ENCODE data around the gene POFUT2.

POFUT2 gene

DNA sequence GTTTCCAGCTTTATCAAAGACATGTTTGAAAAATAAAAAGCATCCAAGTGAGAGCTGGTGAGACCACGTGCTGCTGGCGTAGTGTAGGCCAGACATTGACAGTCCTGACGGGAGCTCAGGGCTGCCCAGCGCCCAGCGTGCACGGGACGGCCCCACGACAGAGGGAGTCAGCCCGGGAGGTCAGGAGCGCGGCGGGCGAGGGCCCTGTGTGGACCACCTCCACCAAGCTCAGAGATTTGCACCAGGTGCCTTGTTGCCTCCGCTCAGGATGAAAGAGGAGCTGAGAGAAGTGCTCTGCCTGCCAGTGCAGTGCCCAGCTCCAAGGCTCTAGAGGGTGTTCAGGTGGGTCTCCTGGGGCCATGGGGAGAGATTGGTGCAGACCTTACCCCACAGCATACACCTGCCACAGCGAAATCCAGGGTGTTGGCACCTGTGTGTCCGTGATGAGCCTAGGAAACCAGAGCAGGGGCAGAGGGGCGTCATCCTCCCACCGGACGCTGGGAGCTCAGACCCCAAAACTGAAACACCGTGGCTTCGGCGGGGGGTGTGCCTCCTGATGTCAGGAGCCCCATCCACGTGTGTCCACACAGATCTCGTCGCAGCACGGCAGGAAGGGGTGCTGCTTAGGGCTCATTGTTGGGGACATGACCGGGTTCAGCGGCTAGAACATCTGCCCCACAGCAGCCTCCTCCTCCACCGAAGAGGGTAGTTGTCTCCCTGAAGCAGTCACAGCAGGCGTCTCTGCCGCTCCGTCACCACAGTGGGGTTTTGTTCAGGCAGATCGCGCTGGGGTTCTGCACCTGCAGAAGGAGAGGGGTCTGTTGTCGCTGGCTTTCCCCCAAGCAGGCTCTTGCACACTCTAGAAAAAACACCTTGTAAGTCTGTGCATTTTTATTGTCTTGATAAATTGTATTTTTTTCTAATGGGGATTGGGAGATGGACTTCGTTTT is 64.2 kb downstream of the POFUT2 start:
- DNase-seq (ENCODE audit: low spot score): no peak

DNA sequence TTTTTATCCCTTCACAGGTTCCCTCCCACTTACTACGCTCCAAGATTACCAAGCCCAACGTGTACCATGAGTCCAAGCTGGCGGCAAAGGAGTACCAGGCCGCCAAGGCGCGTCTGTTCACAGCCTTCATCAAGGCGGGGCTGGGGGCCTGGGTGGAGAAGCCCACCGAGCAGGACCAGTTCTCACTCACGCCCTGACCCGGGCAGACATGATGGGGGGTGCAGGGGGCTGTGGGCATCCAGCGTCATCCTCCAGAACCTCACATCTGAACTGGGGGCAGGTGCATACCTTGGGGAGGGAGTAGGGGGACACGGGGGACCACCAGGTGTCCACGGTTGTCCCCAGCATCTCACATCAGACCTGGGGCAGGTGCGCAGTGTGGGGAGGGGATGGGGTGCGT is 65.7 kb downstream of the POFUT2 start:
- no peak for DNase-seq (ENCODE audit: low spot score)

DNA sequence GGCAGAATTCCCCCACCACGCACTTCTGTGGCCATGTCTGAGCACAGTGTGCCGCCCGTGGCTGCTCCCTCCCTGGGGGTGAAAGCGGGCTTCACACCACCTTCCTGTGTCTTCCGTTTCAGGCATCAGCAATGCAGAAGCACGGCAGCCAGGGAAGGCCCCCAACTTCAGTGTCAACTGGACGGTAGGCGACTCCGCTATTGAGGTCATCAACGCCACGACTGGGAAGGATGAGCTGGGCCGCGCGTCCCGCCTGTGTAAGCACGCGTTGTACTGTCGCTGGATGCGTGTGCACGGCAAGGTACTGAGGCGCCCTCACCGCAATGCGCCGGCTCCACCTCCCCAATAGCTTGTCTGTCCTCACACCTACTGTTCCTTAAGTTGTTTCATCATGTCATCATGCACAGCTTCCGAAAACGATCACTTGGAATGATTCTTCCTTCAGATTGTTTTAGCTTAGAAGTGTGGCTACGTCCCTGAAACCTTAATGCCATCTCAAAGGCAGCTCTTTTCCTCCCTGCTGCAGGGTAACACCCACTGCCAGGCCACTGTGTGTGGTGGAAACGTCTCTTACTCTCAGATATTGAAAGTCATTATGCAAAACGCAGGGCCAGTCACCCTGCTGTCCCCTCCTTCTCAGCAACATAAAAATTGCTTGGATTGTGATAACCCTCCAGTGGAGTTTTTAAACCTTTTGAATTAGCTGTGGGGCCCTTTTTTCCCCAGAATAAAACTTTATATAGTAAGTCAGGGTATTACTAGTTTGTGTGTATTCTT is 66.8 kb downstream of the POFUT2 start:
- DNase-seq (ENCODE audit: low spot score): no peak

DNA sequence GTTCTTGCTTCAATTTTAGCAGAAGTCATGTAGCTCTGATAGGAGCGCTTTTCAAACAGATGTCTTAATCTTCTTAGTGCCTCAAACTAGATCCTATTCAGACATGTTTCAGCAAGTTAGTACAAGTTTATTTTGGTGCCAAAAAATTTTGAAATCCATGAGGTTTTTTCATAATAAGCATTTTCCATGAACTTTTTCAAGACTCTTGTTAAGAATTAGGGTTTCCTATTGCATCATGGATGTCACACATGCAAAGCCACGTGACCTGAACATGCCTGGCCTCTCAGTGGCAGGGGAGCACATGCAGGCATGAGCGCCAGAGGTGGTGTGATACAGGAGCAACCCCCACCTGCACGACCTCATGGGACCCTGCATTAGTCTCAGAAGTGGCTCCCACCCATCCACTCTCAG is 67.6 kb downstream of the POFUT2 start:
- no peak for DNase-seq (ENCODE audit: low spot score)

DNA sequence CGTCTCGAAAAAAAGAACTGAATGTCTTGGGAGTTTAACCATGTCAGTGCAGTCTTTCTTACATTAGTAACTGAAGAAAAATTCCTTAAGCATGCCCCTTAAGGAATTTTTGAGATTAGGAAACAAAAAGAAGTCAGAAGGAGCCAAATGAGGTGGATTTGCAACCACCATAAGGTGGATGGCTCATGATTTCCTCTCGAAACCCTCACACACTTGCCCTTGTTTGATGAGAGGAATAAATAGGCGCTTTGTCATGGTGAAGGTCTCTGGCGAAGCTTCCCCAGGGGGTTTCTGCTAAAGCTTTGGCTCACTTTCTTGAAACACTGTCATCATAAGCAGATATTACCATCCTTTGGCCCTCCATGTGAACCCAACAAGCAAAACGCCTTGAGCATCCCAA is 68.2 kb downstream of the POFUT2 start:
- no peak for DNase-seq (ENCODE audit: low spot score)

DNA sequence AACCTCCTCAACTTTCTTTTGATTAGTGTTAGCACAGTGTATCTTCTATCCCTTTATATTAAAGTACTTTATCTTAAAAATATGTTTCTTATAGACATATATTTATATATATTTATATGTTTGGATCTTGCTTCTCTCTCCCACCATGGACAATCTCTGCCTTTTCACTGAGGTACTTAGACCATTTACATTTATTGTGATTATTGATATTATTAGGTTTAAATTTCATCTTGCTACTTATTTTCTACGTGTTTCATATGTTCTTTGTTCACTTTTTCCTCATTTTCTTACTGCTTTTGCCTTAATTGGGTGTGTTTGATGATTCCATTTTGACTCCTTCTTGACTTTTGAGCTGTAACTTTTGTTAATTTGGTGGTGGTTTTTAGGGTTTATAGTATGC is 70.7 kb downstream of the POFUT2 start:
- no peak for DNase-seq (ENCODE audit: low spot score)

DNA sequence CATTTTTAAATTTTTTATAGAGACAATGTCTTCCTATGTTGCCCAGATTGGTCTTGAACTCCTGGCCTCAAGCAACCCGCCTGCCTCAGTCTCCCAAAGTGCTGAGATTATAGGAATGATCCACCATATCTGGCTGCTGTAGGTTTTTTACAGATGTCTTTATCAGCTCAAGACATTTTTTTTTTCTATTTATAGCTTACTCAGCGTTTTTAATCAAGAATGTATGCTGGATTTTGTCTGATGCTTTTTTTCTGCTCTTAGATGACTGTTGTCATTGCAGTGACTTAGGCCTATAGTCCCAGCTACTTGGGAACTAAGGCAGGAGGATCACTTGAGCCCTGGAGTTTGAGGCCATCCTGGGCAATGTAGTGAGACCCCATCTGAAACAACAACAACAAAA is 72.5 kb downstream of the POFUT2 start:
- DNase-seq (ENCODE audit: low spot score): no peak
